Subcutaneous abdominal adipose tissue (tissue), 5 donors: ENCODE data around the gene ERC2.

Experiments used
- H3K27ac ChIP-seq: one replicate; pipeline ENCODE4 v1.7.0; 2013; ENCODE audit warnings: low read depth, mild to moderate bottlenecking, inconsistent platforms, low read length, moderate library complexity
- H3K27me3 ChIP-seq, 5 donors: one replicate each; pipeline ENCODE4 v1.7.0; 2013; ENCODE audit warnings: low read length in 5 of 5, inconsistent platforms in 1 of 5; ENCODE audit not compliant: control insufficient read depth in 5 of 5, insufficient read depth in 4 of 5
- H3K36me3 ChIP-seq, 5 donors: one replicate each; pipeline ENCODE4 v1.7.0; 2013; ENCODE audit warnings: low read length in 5 of 5; ENCODE audit not compliant: control insufficient read depth in 5 of 5, insufficient read depth in 5 of 5
- H3K4me1 ChIP-seq, 5 donors: one replicate each; pipeline ENCODE4 v1.7.0; 2013; ENCODE audit warnings: low read length in 5 of 5, mild to moderate bottlenecking in 3 of 5, moderate library complexity in 1 of 5; ENCODE audit not compliant: control insufficient read depth in 5 of 5, insufficient read depth in 5 of 5
- H3K4me3 ChIP-seq, 5 donors: one replicate each; pipeline ENCODE4 v1.7.0; 2013; ENCODE audit warnings: low read length in 5 of 5, low read depth in 1 of 5
- H3K9ac ChIP-seq, 5 donors: one replicate each; pipeline ENCODE4 v1.7.0; 2013; ENCODE audit warnings: low read length in 5 of 5, mild to moderate bottlenecking in 4 of 5, moderate library complexity in 3 of 5
- H3K9me3 ChIP-seq, 5 donors: one replicate each; pipeline ENCODE4 v1.7.0; 2013; ENCODE audit warnings: low read length in 5 of 5; ENCODE audit not compliant: control insufficient read depth in 5 of 5
- donor health status: healthy.
- donor health status: healthy.
- donor health status: healthy.
- donor health status: healthy.
- donor health status: healthy.

ERC2 gene

DNA sequence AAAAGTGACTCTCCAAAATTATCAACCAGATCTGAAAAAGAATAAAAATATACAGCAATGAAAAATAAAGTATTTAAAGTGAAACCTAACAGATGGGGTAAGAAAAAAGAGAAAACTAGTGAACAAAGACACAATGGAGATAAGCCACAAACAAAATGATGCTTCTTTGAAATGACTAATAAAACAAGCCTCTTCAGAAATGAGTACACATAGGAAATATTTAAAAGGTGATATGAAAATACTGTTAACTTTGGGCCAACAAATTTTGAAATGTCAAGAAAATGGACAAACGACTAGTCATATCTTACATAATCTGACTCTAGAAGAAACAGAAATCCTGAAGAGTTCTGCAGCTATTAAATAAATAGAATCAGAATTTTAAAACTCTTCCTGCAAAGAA is 164.2 kb downstream of the ERC2 start:
- H3K4me1 ChIP-seq = no peaks in the 10 kb centered on the region
- no peaks in the 10 kb centered on the region for H3K9me3 ChIP-seq
- H3K4me3 ChIP-seq = no peak overlapping the region
- no peak overlapping the region for H3K9ac ChIP-seq
- H3K27ac ChIP-seq = no peak overlapping the region
- H3K36me3 ChIP-seq = no peaks in the 10 kb centered on the region
- peaks cover 0 to 4% (median 0%) of the 10 kb centered on the region in 5 donors for H3K27me3 ChIP-seq

- Histone ChIP-seq H3K4me3 (no peak overlapping the region), H3K9ac (no peak overlapping the region), H3K4me1 (no peaks in the 10 kb centered on the region), H3K27ac (no peak overlapping the region), H3K27me3 (peaks cover 0 to 4% (median 0%) of the 10 kb centered on the region in 5 donors), H3K9me3 (no peaks in the 10 kb centered on the region), H3K36me3 (no peaks in the 10 kb centered on the region)
Observed at GRCh38 chr3:56303487-56303886, 164.8 kb downstream of the ERC2 start.

DNA sequence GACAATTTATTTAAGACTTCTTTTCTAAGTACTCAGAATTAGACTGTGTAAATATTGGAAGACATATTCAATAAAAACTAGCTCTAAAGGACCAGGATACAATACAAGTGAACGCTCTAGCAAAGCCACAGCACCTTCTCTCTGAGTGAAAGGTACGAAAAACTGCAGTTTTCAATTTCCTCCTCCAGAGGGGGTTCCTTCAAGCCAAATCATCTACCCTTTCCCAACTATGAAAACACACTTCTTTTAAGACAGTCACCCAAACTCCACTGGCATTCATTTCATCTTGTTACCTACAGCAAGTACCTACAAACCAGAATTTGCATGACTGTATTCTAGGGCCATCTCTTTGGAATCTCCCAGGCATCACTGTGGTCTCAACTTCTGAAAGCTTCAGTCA is 165.8 kb downstream of the ERC2 start:
- Histone ChIP-seq H3K9ac (no peak overlapping the region), H3K27ac (no peak overlapping the region), H3K36me3 (no peaks in the 10 kb centered on the region), H3K27me3 (peaks cover 0 to 4% (median 0%) of the 10 kb centered on the region in 5 donors), H3K4me3 (no peak overlapping the region), H3K9me3 (no peaks in the 10 kb centered on the region), H3K4me1 (no peaks in the 10 kb centered on the region)

- no peak overlapping the region for H3K4me3 ChIP-seq
- no peak overlapping the region for H3K9ac ChIP-seq
- peaks cover 0 to 11% (median 0%) of the 10 kb centered on the region in 5 donors for H3K9me3 ChIP-seq
- no peaks in the 10 kb centered on the region for H3K27me3 ChIP-seq
- H3K36me3 ChIP-seq = no peaks in the 10 kb centered on the region
- no peak overlapping the region for H3K27ac ChIP-seq
- no peaks in the 10 kb centered on the region for H3K4me1 ChIP-seq
Observed at GRCh38 chr3:56297281-56297840, 170.9 kb downstream of the ERC2 start.

GRCh38 chr3:56296361-56296760 is 171.9 kb downstream of the ERC2 start:
- Histone ChIP-seq H3K36me3 (no peaks in the 10 kb centered on the region), H3K9ac (no peak overlapping the region), H3K27ac (no peak overlapping the region), H3K4me1 (no peaks in the 10 kb centered on the region), H3K27me3 (no peaks in the 10 kb centered on the region), H3K9me3 (peaks cover 0 to 11% (median 0%) of the 10 kb centered on the region in 5 donors), H3K4me3 (no peak overlapping the region)

GRCh38 chr3:56295161-56295560 is 173.1 kb downstream of the ERC2 start:
- Histone ChIP-seq H3K4me1 (peaks cover 0 to 2% (median 0%) of the 10 kb centered on the region in 5 donors), H3K9ac (no peak overlapping the region), H3K4me3 (no peak overlapping the region), H3K27ac (no peak overlapping the region), H3K9me3 (peaks cover 0 to 11% (median 0%) of the 10 kb centered on the region in 5 donors), H3K36me3 (no peaks in the 10 kb centered on the region), H3K27me3 (no peaks in the 10 kb centered on the region)

GRCh38 chr3:56294286-56294685 is 174.0 kb downstream of the ERC2 start:
- Histone ChIP-seq H3K9me3 (peaks cover 0 to 11% (median 0%) of the 10 kb centered on the region in 5 donors), H3K9ac (no peak overlapping the region), H3K27me3 (no peaks in the 10 kb centered on the region), H3K4me1 (peaks cover 0 to 2% (median 0%) of the 10 kb centered on the region in 5 donors), H3K4me3 (no peak overlapping the region), H3K36me3 (no peaks in the 10 kb centered on the region), H3K27ac (no peak overlapping the region)

- Histone ChIP-seq H3K27ac (no peak overlapping the region), H3K4me3 (no peak overlapping the region), H3K9me3 (peaks cover 0 to 11% (median 0%) of the 10 kb centered on the region in 5 donors), H3K4me1 (peaks cover 0 to 2% (median 0%) of the 10 kb centered on the region in 5 donors), H3K36me3 (no peaks in the 10 kb centered on the region), H3K27me3 (no peaks in the 10 kb centered on the region), H3K9ac (no peak overlapping the region)
Observed at GRCh38 chr3:56291953-56292352, 176.3 kb downstream of the ERC2 start.

DNA sequence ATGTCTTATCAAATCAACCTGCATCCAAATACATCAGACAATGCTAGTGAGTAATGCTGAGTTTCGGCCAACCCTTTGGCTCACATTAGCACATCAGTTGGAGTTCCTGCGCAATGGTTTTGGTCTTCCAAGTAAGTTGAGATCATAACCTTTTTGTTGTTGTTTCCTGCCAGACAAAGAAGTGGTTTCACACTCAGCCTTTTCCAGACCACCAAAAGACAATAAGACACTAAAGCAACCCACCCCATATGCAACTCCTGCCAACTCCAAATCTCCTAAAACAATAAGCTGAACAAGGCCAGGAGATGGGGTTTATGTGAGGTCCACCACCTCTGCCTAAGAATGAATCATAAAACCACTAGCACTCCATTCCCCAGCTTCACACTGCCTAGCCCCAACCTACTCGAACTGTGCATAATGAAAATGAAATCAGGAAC is 177.0 kb downstream of the ERC2 start:
- no peaks in the 10 kb centered on the region for H3K36me3 ChIP-seq
- no peak overlapping the region for H3K9ac ChIP-seq
- H3K4me3 ChIP-seq = no peak overlapping the region
- peaks cover 0 to 2% (median 0%) of the 10 kb centered on the region in 5 donors for H3K4me1 ChIP-seq
- peaks cover 0 to 11% (median 0%) of the 10 kb centered on the region in 5 donors for H3K9me3 ChIP-seq
- H3K27me3 ChIP-seq = no peaks in the 10 kb centered on the region
- H3K27ac ChIP-seq = no peak overlapping the region

- H3K27ac ChIP-seq = no peak overlapping the region
- H3K9me3 ChIP-seq = peaks cover 0 to 11% (median 0%) of the 10 kb centered on the region in 5 donors
- H3K27me3 ChIP-seq = no peaks in the 10 kb centered on the region
- H3K4me3 ChIP-seq = no peak overlapping the region
- H3K4me1 ChIP-seq = peaks cover 0 to 2% (median 0%) of the 10 kb centered on the region in 5 donors
- no peaks in the 10 kb centered on the region for H3K36me3 ChIP-seq
- no peak overlapping the region for H3K9ac ChIP-seq
Observed at GRCh38 chr3:56290374-56290773, 177.9 kb downstream of the ERC2 start.
